MM.1S (cell line): ENCODE results near the gene PCDH1.
"Not testable (repeated sequence)": the region's sequence is repeated elsewhere in the genome, so short reads cannot be mapped to it uniquely, and the experiment has no call there.

Experiments used
- DNase-seq: peaks from one replicate; pipeline ENCODE4 v3.0.0-alpha.2; 2015
- H2AFZ ChIP-seq: fragments of 300-600 bp; sonication (generic); 2 replicates; pipeline ENCODE4 v1.6.0; 2016; ENCODE audit warnings: antibody characterized with exemption, low read length
- H3F3A ChIP-seq: fragments of 300-600 bp; sonication (generic); 2 replicates; pipeline ENCODE4 v1.6.1; 2016; ENCODE audit warnings: mild to moderate bottlenecking, antibody characterized with exemption, low read length, moderate library complexity, mixed read lengths; ENCODE audit not compliant: insufficient read depth
- H3K27ac ChIP-seq: fragments of 300-600 bp; sonication (generic); 2 replicates; pipeline ENCODE4 v1.5.1; 2016; ENCODE audit warnings: mild to moderate bottlenecking, low read length
- H3K27me3 ChIP-seq: fragments of 300-600 bp; sonication (generic); replicated peaks from 2 replicates; pipeline ENCODE4 v1.6.0; 2016; ENCODE audit warnings: low read length; ENCODE audit not compliant: insufficient read depth
- H3K36me3 ChIP-seq: fragments of 300-600 bp; sonication (generic); replicated peaks from 2 replicates; pipeline ENCODE4 v1.6.1; 2016; ENCODE audit warnings: mild to moderate bottlenecking, low read length, mixed read lengths; ENCODE audit not compliant: insufficient read depth
- H3K4me1 ChIP-seq: fragments of 300-600 bp; sonication (generic); 2 replicates; pipeline ENCODE4 v1.6.1; 2016; ENCODE audit warnings: low read length, mixed read lengths
- H3K4me2 ChIP-seq: fragments of 300-600 bp; sonication (generic); 2 replicates; pipeline ENCODE4 v1.6.0; 2016; ENCODE audit warnings: low read depth, low read length
- H3K4me3 ChIP-seq: fragments of 300-600 bp; sonication (generic); 2 replicates; pipeline ENCODE4 v1.5.1; 2016; ENCODE audit warnings: low read length, mixed read lengths
- H3K79me2 ChIP-seq: fragments of 300-600 bp; sonication (generic); 2 replicates; pipeline ENCODE4 v1.6.1; 2016; ENCODE audit warnings: mixed run types, low read length, mixed read lengths
- H3K9ac ChIP-seq: fragments of 300-600 bp; sonication (generic); 2 replicates; pipeline ENCODE4 v1.6.1; 2016; ENCODE audit warnings: low read length, mixed read lengths
- H3K9me2 ChIP-seq: fragments of 300-600 bp; sonication (generic); replicated peaks from 2 replicates; pipeline ENCODE4 v1.6.1; 2016; ENCODE audit warnings: mild to moderate bottlenecking, low read length, mixed read lengths; ENCODE audit not compliant: insufficient read depth
- H3K9me3 ChIP-seq: fragments of 300-600 bp; sonication (generic); replicated peaks from 2 replicates; pipeline ENCODE4 v1.6.1; 2016; ENCODE audit warnings: mild to moderate bottlenecking, low read length, mixed read lengths; ENCODE audit not compliant: insufficient read depth
- H4K20me1 ChIP-seq: fragments of 300-600 bp; sonication (generic); 2 replicates; pipeline ENCODE4 v1.6.1; 2016; ENCODE audit warnings: mild to moderate bottlenecking, low read length, moderate library complexity, mixed read lengths; ENCODE audit not compliant: insufficient read depth
- CTCF ChIP-seq: fragments of 300-600 bp; sonication (generic); IDR thresholded peaks from 2 replicates; pipeline ENCODE4 v1.5.1; 2016; ENCODE audit warnings: antibody characterized with exemption, low read length, mixed read lengths
- EZH2 ChIP-seq: fragments of 300-600 bp; sonication (generic); optimal IDR thresholded peaks from 2 replicates; pipeline ENCODE3; 2017; ENCODE audit warnings: low read depth, mild to moderate bottlenecking, antibody characterized with exemption, low read length, mixed read lengths
- EZH2phosphoT487 ChIP-seq: fragments of 300-600 bp; sonication (generic); IDR thresholded peaks from 2 replicates; pipeline ENCODE4 v1.6.1; 2018; ENCODE audit warnings: antibody characterized with exemption, low read length

PCDH1 gene

GRCh38 chr5:141823056-141823455, 55.2 kb downstream of the PCDH1 start:
- no peaks in the 10 kb centered on the region for H3K9me3 ChIP-seq
- TF ChIP-seq EZH2: no peak
- no peak for TF ChIP-seq EZH2phosphoT487
- TF ChIP-seq CTCF: no peak
- H3K79me2 ChIP-seq: no peaks in the 10 kb centered on the region
- no peak overlapping the region for H2AFZ ChIP-seq
- H3K4me3 ChIP-seq: no peak overlapping the region
- H3K27ac ChIP-seq: no peak overlapping the region
- H3K27me3 ChIP-seq: no peaks in the 10 kb centered on the region
- no peaks in the 10 kb centered on the region for H3K36me3 ChIP-seq
- DNase-seq: no peak
- H4K20me1 ChIP-seq: no peaks in the 10 kb centered on the region
- no peaks in the 10 kb centered on the region for H3K4me1 ChIP-seq
- H3K9ac ChIP-seq: no peak overlapping the region
- no peaks in the 10 kb centered on the region for H3K9me2 ChIP-seq
- no peak overlapping the region for H3K4me2 ChIP-seq
- no peaks in the 10 kb centered on the region for H3F3A ChIP-seq

GRCh38 chr5:141822144-141822543, 56.1 kb downstream of the PCDH1 start:
- Histone ChIP-seq H3K79me2 (no peaks in the 10 kb centered on the region), H3K9me2 (no peaks in the 10 kb centered on the region), H3K4me2 (no peak overlapping the region), H3K4me1 (no peaks in the 10 kb centered on the region), H4K20me1 (no peaks in the 10 kb centered on the region), H3K27me3 (no peaks in the 10 kb centered on the region), H3K9me3 (no peaks in the 10 kb centered on the region), H3K27ac (no peak overlapping the region), H3K36me3 (no peaks in the 10 kb centered on the region), H3K9ac (no peak overlapping the region), H3K4me3 (no peak overlapping the region), H3F3A (no peaks in the 10 kb centered on the region), H2AFZ (no peak overlapping the region)
- DNase-seq: no peak
- no peak for TF ChIP-seq EZH2
- no peak for TF ChIP-seq CTCF
- TF ChIP-seq EZH2phosphoT487: no peak

DNA sequence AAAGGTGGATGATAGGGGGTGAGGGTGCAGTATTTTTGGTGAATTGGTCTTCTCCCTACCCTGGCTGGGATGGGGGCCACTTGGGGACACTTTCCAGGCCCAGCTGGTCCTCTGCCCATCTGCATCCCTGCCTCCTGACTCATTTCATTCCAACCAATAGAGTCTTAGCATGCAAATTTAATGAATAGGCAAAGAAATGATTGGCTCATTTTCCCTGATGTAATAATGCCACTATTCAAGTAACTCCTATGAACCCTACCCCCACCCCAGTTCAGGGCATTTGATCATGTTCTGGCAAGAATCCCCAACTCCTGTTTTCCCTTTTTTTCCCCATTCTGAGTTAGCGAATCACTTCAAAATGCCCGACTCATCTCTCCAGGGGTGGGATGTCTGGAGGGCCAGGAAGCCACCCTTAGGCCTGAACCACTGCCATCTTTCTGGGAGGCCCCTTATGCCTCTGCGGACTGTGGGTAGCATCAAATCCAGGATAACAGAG, 56.7 kb downstream of the PCDH1 start:
- Histone ChIP-seq H4K20me1 (no peaks in the 10 kb centered on the region), H3K27ac (no peak overlapping the region), H3K4me1 (no peaks in the 10 kb centered on the region), H3K27me3 (no peaks in the 10 kb centered on the region), H3K9me2 (no peaks in the 10 kb centered on the region), H3K79me2 (no peaks in the 10 kb centered on the region), H3K4me2 (no peak overlapping the region), H3K36me3 (no peaks in the 10 kb centered on the region), H2AFZ (no peak overlapping the region), H3F3A (no peaks in the 10 kb centered on the region), H3K9ac (no peak overlapping the region), H3K4me3 (no peak overlapping the region), H3K9me3 (no peaks in the 10 kb centered on the region)
- TF ChIP-seq EZH2 (no peak), EZH2phosphoT487 (no peak), CTCF (no peak)
- no peak for DNase-seq

- not testable (repeated sequence) for H3K36me3 ChIP-seq, DNase-seq, H3K79me2 ChIP-seq, H3K9ac ChIP-seq, H2AFZ ChIP-seq, H3K27ac ChIP-seq, H3K9me3 ChIP-seq, H3K27me3 ChIP-seq, H3K4me2 ChIP-seq, H3F3A ChIP-seq, H3K9me2 ChIP-seq, H3K4me3 ChIP-seq, H4K20me1 ChIP-seq, H3K4me1 ChIP-seq
These were observed 57.5 kb downstream of the PCDH1 start for GRCh38 chr5:141820686-141821085.
